T-helper 2 cell treated with Interferon-gamma antibody and Interleukin-4, amounts not matched to agents 5 μg/mL and 100 μg/mL, for 36 hours (primary cell): ENCODE results near the gene AMDHD2.
"Not testable (repeated sequence)": the region's sequence is repeated elsewhere in the genome, so short reads cannot be mapped to it uniquely, and the experiment has no call there.

ENCODE experiments used
- DNase-seq: peaks from one replicate; pipeline ENCODE4 v3.0.0; 2021; ENCODE audit warnings: low spot score
- H3K27ac Mint-ChIP-seq: one replicate; pipeline ENCODE4 v1.8.0; 2021; ENCODE audit warnings: mild to moderate bottlenecking, mixed read lengths
- H3K27me3 Mint-ChIP-seq: one replicate; pipeline ENCODE4 v1.8.0; 2021; ENCODE audit warnings: low read depth, mixed read lengths
- H3K36me3 Mint-ChIP-seq: one replicate; pipeline ENCODE4 v1.8.0; 2021; ENCODE audit warnings: low read depth, mixed read lengths
- H3K4me1 Mint-ChIP-seq: one replicate; pipeline ENCODE4 v1.8.0; 2021; ENCODE audit warnings: low read depth, mixed read lengths
- H3K4me3 Mint-ChIP-seq: one replicate; pipeline ENCODE4 v1.8.0; 2022; ENCODE audit warnings: mild to moderate bottlenecking, moderate library complexity, mixed read lengths
- H3K9me3 Mint-ChIP-seq: one replicate; pipeline ENCODE4 v1.8.0; 2021; ENCODE audit warnings: mixed read lengths

AMDHD2 gene

DNA sequence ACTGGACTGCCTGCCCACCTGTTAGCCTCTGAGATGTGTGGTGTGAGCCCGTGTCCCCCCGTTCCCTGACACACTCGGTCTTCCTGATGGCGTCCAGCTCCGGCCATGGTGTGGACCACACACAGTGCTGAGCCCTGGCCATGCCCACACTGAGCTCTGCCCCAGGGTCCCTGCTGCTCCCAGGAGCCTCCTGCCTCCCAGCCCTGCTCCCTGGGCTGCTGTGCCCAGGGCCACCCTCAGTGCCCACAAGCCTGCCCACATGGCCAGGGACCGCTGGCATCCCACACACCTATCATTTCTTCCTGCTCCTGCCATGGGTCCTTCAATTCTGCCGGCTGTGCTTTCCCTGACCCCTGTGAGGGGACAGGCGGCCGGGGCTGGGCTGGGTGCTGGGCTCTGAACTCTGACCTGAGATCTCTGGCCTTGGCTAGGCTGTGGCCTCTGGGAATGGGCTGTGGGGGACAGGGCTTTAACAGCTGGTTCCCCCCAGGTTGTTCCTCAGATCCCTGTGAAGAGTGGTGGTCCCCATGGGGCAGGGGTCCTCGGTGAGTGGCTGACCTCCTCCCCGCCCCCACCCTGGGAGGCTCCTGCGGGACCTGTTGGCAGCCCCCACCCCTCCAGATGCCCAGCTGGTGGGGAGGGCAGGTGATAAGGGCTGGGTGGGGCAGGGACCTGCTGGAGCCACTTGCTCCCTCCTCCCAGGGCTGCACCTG, 7.1 kb downstream of the AMDHD2 start:
- Mint-ChIP-seq H3K9me3 (no peaks in the 10 kb centered on the region), H3K36me3 (peaks cover 17% of the 10 kb centered on the region), H3K4me3 (no peak overlapping the region), H3K4me1 (peaks cover 8% of the 10 kb centered on the region), H3K27ac (no peak overlapping the region), H3K27me3 (no peaks in the 10 kb centered on the region)
- DNase-seq, result no peak

DNA sequence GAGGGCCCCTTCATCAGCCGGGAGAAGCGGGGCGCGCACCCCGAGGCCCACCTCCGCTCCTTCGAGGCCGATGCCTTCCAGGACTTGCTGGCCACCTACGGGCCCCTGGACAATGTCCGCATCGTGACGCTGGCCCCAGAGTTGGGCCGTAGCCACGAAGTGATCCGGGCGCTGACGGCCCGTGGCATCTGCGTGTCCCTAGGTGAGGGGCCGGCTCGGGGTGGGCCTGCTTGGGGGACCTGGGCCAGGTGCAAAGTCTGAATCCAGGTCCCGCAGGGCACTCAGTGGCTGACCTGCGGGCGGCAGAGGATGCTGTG, 7.6 kb downstream of the AMDHD2 start:
- no peaks in the 10 kb centered on the region for H3K9me3 Mint-ChIP-seq
- no peak overlapping the region for H3K4me3 Mint-ChIP-seq
- H3K27ac Mint-ChIP-seq, result no peak overlapping the region
- H3K36me3 Mint-ChIP-seq, result peaks cover 17% of the 10 kb centered on the region
- H3K27me3 Mint-ChIP-seq, result no peaks in the 10 kb centered on the region
- no peak for DNase-seq
- H3K4me1 Mint-ChIP-seq, result peaks cover 10% of the 10 kb centered on the region

- Mint-ChIP-seq H3K27me3 (no peaks in the 10 kb centered on the region), H3K4me3 (no peak overlapping the region), H3K4me1 (peaks cover 12% of the 10 kb centered on the region), H3K9me3 (no peaks in the 10 kb centered on the region), H3K27ac (no peak overlapping the region), H3K36me3 (peaks cover 17% of the 10 kb centered on the region)
- no peak for DNase-seq
Observed at GRCh38 chr16:2528161-2529060, 8.2 kb downstream of the AMDHD2 start.

DNA sequence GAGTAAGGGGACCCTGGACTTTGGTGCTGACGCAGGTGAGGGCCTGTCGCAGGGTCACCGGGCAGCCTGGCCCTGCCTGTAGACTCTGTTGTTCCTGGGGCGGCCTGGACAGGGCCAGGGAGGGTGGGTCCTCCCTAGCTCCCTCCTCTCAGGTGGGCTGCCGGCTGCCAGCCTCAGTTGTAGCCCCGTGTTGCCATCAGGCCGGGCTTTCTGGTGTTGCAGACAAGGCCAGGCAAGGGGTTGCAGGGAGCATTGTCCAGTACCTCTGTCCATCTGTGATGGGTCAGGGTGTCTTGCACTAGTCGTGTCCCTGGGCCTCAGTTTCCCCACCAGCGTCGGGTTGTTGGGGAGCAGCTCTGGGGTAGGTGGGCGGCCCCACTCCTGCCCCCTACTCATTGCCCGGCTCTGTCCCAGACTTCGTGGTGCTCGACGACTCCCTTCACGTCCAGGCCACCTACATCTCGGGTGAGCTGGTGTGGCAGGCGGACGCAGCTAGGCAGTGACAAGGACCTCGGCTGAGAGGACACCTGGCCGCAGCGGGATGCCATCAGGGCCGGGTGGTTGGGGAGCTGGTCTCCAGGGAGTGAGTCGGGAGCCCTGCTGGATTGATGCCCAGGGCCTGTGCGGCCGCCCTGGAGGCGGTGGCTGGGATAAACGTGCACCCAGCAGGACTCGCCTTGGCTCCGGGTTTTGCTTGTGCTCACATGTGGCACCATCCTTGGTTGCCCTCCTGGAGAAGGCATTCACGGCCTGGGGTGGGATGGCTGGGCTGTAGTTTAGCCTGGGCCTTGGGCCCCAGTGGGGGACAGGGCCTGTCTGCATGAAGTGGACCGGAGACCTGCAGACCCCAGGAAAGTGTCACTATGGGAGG, 9.1 kb downstream of the AMDHD2 start:
- no peak overlapping the region for H3K4me3 Mint-ChIP-seq
- no peak for DNase-seq
- H3K27ac Mint-ChIP-seq, result peak overlapping the region; percentile 55
- H3K36me3 Mint-ChIP-seq, result peaks cover 13% of the 10 kb centered on the region
- H3K27me3 Mint-ChIP-seq, result no peaks in the 10 kb centered on the region
- H3K9me3 Mint-ChIP-seq, result no peaks in the 10 kb centered on the region
- peaks cover 14% of the 10 kb centered on the region for H3K4me1 Mint-ChIP-seq

- Mint-ChIP-seq H3K4me3 (peak overlapping the region; percentile 39), H3K27me3 (no peaks in the 10 kb centered on the region), H3K36me3 (peaks cover 8% of the 10 kb centered on the region), H3K4me1 (peaks cover 14% of the 10 kb centered on the region), H3K9me3 (no peaks in the 10 kb centered on the region), H3K27ac (peak overlapping the region; percentile 57)
- no peak for DNase-seq
Observed at GRCh38 chr16:2529961-2530628, 9.9 kb downstream of the AMDHD2 start.

- Mint-ChIP-seq H3K4me3 (peak overlapping the region; percentile 99), H3K9me3 (no peaks in the 10 kb centered on the region), H3K27ac (peak overlapping the region; percentile 100), H3K36me3 (peaks cover 8% of the 10 kb centered on the region), H3K4me1 (peaks cover 14% of the 10 kb centered on the region), H3K27me3 (no peaks in the 10 kb centered on the region)
- no peak for DNase-seq
Observed at GRCh38 chr16:2530629-2531318, 10.6 kb downstream of the AMDHD2 start.

DNA sequence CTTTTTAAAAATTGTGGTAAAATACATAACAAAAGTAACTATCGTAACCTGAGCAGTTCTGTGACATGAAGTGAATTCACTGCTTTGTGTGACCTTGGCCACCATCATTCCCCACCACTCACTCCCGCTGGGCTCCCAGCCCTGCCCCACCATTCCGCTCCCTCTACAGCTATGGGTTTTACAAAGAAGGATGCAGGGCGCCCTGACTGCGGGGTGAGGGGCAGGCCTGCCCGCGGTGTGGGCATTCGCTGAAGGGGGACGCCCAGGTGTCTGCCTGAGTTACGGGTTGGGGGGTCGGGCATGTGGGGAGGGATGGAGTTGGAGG, 11.2 kb downstream of the AMDHD2 start, which contains the start of gene CEMP1:
CEMP1 (minus strand) TSS at position 38 of the 325 bp plus-strand sequence. CDS start 335 bp downstream, outside the sequence.
- peaks cover 14% of the 10 kb centered on the region for H3K4me1 Mint-ChIP-seq
- no peaks in the 10 kb centered on the region for H3K27me3 Mint-ChIP-seq
- no peaks in the 10 kb centered on the region for H3K9me3 Mint-ChIP-seq
- peak within 1 kb of the TSS; percentile 99 for H3K4me3 Mint-ChIP-seq
- H3K27ac Mint-ChIP-seq, result peak within 1 kb of the TSS; percentile 100
- peaks cover 4% of the 10 kb centered on the region for H3K36me3 Mint-ChIP-seq
- DNase-seq, result no peak

- Mint-ChIP-seq H3K27me3 (no peaks in the 10 kb centered on the region), H3K27ac (peak overlapping the region; percentile 100), H3K9me3 (no peaks in the 10 kb centered on the region)
Observed at GRCh38 chr16:2531696-2532493, 11.7 kb downstream of the AMDHD2 start.

DNA sequence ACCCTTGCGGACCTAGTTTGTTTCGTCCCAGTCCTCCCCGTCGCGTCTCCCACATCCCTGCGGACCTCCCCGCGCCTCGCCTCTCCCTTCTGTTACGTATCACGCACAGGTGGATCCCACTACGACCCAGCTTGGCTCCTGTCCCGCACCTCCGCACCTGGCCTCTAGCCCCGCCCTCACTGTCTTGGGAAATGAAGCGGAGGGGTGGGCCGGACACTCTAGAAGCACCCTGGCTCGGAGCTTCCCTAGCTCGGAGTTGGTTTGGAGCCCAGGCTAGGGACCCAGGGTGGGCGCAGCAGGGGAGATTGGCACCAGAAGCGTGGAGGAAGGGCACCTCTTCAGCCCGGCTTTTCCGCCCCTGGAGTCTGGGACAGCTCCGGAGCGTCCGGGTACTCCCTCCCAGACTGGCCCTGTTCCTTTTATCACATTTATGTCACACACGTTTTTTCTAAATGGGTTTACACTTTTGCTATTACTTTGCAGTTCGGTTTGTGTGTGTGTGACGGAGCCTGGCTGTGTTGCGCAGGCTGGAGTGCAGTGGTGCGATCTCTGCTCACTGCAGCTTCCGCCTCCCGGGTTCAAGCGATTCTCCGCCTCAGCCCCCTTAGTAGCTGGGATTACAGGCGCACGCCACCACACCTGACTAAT, 12.4 kb downstream of the AMDHD2 start:
- peak overlapping the region; percentile 100 for H3K27ac Mint-ChIP-seq
- no peaks in the 10 kb centered on the region for H3K27me3 Mint-ChIP-seq
- peak overlapping the region; percentile 99 for H3K4me3 Mint-ChIP-seq
- no peaks in the 10 kb centered on the region for H3K9me3 Mint-ChIP-seq
- peak; percentile 67 for DNase-seq
- peaks cover 4% of the 10 kb centered on the region for H3K36me3 Mint-ChIP-seq
- peaks cover 18% of the 10 kb centered on the region for H3K4me1 Mint-ChIP-seq

More at GRCh38 chr16:2531696-2532493, 11.7 kb downstream of the AMDHD2 start:
- Mint-ChIP-seq H3K4me3 (peak overlapping the region; percentile 99), H3K36me3 (peaks cover 4% of the 10 kb centered on the region), H3K4me1 (peaks cover 14% of the 10 kb centered on the region)
- peak; percentile 98 for DNase-seq

- Mint-ChIP-seq H3K4me3 (peak overlapping the region; percentile 99), H3K27ac (peak overlapping the region; percentile 100), H3K4me1 (peaks cover 18% of the 10 kb centered on the region)
- H3K9me3 Mint-ChIP-seq, DNase-seq, H3K36me3 Mint-ChIP-seq, H3K27me3 Mint-ChIP-seq: not testable (repeated sequence)
Observed at GRCh38 chr16:2533142-2533755, 13.1 kb downstream of the AMDHD2 start.

GRCh38 chr16:2533912-2534311, 13.7 kb downstream of the AMDHD2 start:
- peak overlapping the region; percentile 64 for H3K4me3 Mint-ChIP-seq

DNA sequence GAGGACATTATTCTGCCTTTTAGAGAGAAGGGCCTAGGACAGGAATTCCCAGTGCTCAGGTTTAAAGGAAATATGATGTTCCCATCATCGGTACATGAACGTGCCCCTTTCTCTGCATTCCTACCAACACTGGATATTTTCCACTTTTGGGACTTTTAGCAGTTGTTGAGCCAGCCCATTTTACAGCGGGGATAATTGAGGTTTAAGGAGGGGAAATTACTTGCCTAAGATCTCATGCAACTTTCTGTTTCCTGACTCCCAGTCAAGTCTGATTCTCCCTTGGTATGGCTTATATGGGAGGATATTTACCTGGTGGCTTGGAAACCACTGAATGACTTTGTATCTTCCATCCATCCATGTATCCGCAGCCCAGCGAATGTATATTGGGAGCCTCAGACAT, 14.2 kb downstream of the AMDHD2 start:
- not testable (repeated sequence) for H3K9me3 Mint-ChIP-seq, H3K27me3 Mint-ChIP-seq, DNase-seq, H3K36me3 Mint-ChIP-seq
- Mint-ChIP-seq H3K4me1 (peaks cover 22% of the 10 kb centered on the region), H3K4me3 (peak overlapping the region; percentile 64), H3K27ac (peak overlapping the region; percentile 100)

More at GRCh38 chr16:2533912-2534311, 13.7 kb downstream of the AMDHD2 start:
- Mint-ChIP-seq H3K27ac (peak overlapping the region; percentile 100), H3K4me1 (peaks cover 20% of the 10 kb centered on the region), H3K27me3 (no peaks in the 10 kb centered on the region), H3K36me3 (peaks cover 4% of the 10 kb centered on the region), H3K9me3 (no peaks in the 10 kb centered on the region)
- DNase-seq, result no peak
